Gastroesophageal sphincter (tissue), 2 donors: ENCODE data around the gene DGKE.

Source experiments
- EP300 ChIP-seq: sonication (generic); formaldehyde crosslinking; IDR thresholded peaks from one replicate; pipeline ENCODE4 v1.6.1; 2017; ENCODE audit warnings: antibody characterized with exemption, mild to moderate bottlenecking
- POLR2A ChIP-seq, 2 donors: fragments of 450-650 bp; IDR thresholded peaks; one replicate each; pipeline ENCODE4 v1.6.1; 2017; ENCODE audit warnings: antibody characterized with exemption in 2 of 2, mild to moderate bottlenecking in 2 of 2, moderate library complexity in 1 of 2

DNA sequence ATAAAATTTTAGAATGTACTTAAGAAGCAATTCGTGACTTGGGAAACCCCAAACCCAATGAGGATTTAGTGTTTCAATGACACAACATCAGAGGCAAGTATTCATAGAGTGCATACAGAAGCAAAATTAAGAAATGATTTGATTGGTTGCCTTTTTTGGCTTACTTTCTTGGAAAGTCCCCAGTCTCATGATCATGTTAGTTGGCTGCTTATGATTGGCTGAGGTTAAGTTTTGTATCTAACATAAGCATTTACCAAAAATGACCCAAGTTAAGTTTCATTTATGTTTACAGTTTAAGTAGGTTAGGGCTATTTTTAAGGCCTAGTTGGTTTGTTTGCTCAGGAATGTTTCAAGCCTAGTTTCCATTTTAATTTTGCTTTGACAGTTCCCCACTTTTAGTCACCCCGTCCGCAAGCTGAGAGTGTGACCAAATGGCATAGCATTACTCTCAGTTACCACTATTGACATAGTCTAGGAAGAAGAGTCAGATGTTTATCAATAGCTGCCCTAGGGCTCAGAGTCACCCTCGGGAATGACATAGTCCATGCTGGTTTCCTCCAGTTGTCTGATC lies 36.2 kb downstream of the DGKE start:
- no peak for TF ChIP-seq EP300
- TF ChIP-seq POLR2A (IDR thresholded peaks at IDR 0.05), result no peak
